Left kidney (tissue), 8 donors: ENCODE data around the gene CMTM2. TPM values are rescaled to one million over a fixed set of nuclear protein-coding genes. Genes with fewer than 3 reads are reported as not detected.

Experiments
- DNase-seq: peaks from one replicate; pipeline ENCODE4 v3.0.0-alpha.2; 2013
- long read RNA-seq, 8 donors: transcript quantifications; one replicate each; lab custom pipeline, GENCODE V29; 2026
- polyA plus RNA-seq: library from polyadenylated mRNA; unstranded; fragments of 120-200 nt; gene quantifications from one replicate; pipeline ENCODE4 v1.2.1, GENCODE V29; 2013; ENCODE audit not compliant: insufficient read length

Gene CMTM2
- 0.75 TPM for polyA plus RNA-seq
- long read RNA-seq, donor 1: 0 reads
- long read RNA-seq, donor 2: 0 reads
- long read RNA-seq, donor 3: 0 reads
- long read RNA-seq, donor 4: 0 reads
- long read RNA-seq, donor 5, partial matches to known transcripts: 0 of 1 reads
- long read RNA-seq, donor 5, other reads (novel, unspliced or antisense): 0 of 1 reads
- long read RNA-seq, donor 6: 0 reads
- long read RNA-seq, donor 7: 0 reads
- long read RNA-seq, donor 8: 0 reads

- DNase-seq: peak; percentile 30
Observed at GRCh38 chr16:66578651-66579531, at the start of gene CMTM2. Gene CMTM2 (plus strand): TSS chr16:66579463. CDS start chr16:66579608, 145 bp downstream.

- DNase-seq: no peak
Observed at GRCh38 chr16:66529475-66529874, 49.8 kb upstream of the CMTM2 start.

- DNase-seq: no peak
Observed at GRCh38 chr16:66534376-66534799, 44.9 kb upstream of the CMTM2 start.

- DNase-seq: no peak
Observed at GRCh38 chr16:66536525-66536924, 42.7 kb upstream of the CMTM2 start.

- no peak for DNase-seq
Observed at GRCh38 chr16:66537236-66537635, 42.0 kb upstream of the CMTM2 start.

GRCh38 chr16:66538910-66539309 lies 40.4 kb upstream of the CMTM2 start:
- DNase-seq: no peak

- DNase-seq: no peak
Observed at GRCh38 chr16:66539623-66540469, 39.4 kb upstream of the CMTM2 start.

GRCh38 chr16:66541388-66542355 lies 37.6 kb upstream of the CMTM2 start:
- no peak for DNase-seq

- no peak for DNase-seq
Observed at GRCh38 chr16:66542396-66542795, 36.9 kb upstream of the CMTM2 start.

- no peak for DNase-seq
Observed at GRCh38 chr16:66543541-66543940, 35.7 kb upstream of the CMTM2 start.

GRCh38 chr16:66544016-66544757 lies 35.1 kb upstream of the CMTM2 start:
- DNase-seq: no peak

GRCh38 chr16:66547101-66547989 lies 31.9 kb upstream of the CMTM2 start:
- DNase-seq: no peak

- DNase-seq: no peak
Observed at GRCh38 chr16:66548068-66548467, 31.2 kb upstream of the CMTM2 start.

GRCh38 chr16:66548868-66549267 lies 30.4 kb upstream of the CMTM2 start:
- DNase-seq: no peak

GRCh38 chr16:66549284-66550131 lies 29.8 kb upstream of the CMTM2 start, which contains the start of gene TK2:
Gene TK2 (minus strand): TSS chr16:66550122. CDS start chr16:66550061, 61 bp downstream.
- peak; percentile 80 for DNase-seq

- no peak for DNase-seq
Observed at GRCh38 chr16:66551348-66551759, 27.9 kb upstream of the CMTM2 start.

- no peak for DNase-seq
Observed at GRCh38 chr16:66551788-66552285, 27.4 kb upstream of the CMTM2 start.
